RPMI7951 (cell line): ENCODE measurements around the gene OASL. TPM values are rescaled to one million over a fixed set of nuclear protein-coding genes. Genes with fewer than 3 reads are reported as not detected.

ENCODE experiments used
- DNase-seq: peaks from one replicate; pipeline ENCODE4 v3.0.0-alpha.2; 2012; ENCODE audit warnings: low read depth
- total RNA-seq: library from RNA; depleted of rRNA; stranded (reverse); fragments of >200 nt; shearing (Covaris generic); gene quantifications from 2 replicates; pipeline ENCODE4 v1.2.3, GENCODE V29; 2014

The OASL gene
- total RNA-seq, 1 experiment from 2014 or later = 2.9 TPM

GRCh38 chr12:120991965-120992364 lies 47.1 kb downstream of the OASL start:
- DNase-seq = no peak

DNA sequence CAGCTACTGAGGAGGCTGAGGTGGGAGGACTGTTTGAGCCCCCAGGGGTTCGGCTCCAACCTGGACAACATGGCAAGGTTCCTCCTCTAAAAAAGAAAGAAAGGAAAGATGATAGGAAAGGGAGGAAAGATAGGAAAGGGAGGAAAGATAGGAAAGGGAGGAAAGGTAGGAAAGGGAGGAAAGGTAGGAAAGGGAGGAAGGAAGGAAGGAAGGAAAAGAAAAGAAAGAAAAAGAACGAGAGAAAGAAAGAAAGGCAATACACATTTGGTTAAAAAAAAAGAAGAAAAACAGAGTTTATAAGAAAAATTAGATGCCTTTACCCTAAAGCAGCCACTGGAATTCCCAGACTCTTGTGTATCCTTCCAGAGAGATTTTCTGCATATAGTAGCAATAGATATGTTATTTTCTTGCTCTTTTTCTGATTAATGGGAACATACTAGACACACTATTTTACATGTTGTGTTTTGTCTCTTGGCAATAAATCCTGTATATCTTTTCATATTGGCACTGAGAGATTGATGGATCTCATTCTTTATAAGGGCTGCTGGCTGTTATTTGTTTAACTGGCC lies 48.5 kb downstream of the OASL start:
- DNase-seq = no peak

- no peak for DNase-seq
Measured at GRCh38 chr12:120989687-120990086, 49.4 kb downstream of the OASL start.

- DNase-seq = no peak
Measured at GRCh38 chr12:120988658-120989057, 50.4 kb downstream of the OASL start.

GRCh38 chr12:120988234-120988633 lies 50.8 kb downstream of the OASL start:
- no peak for DNase-seq

- no peak for DNase-seq
Measured at GRCh38 chr12:120984351-120984898, 54.6 kb downstream of the OASL start.

- no peak for DNase-seq
Measured at GRCh38 chr12:120983759-120984158, 55.3 kb downstream of the OASL start.

- no peak for DNase-seq
Measured at GRCh38 chr12:120982659-120983058, 56.4 kb downstream of the OASL start.

- no peak for DNase-seq
Measured at GRCh38 chr12:120981407-120981941, 57.6 kb downstream of the OASL start.

- no peak for DNase-seq
Measured at GRCh38 chr12:120980800-120981368, 58.2 kb downstream of the OASL start.

- no peak for DNase-seq
Measured at GRCh38 chr12:120979862-120980696, 59.0 kb downstream of the OASL start.

GRCh38 chr12:120979220-120979861 lies 59.7 kb downstream of the OASL start:
- no peak for DNase-seq

DNA sequence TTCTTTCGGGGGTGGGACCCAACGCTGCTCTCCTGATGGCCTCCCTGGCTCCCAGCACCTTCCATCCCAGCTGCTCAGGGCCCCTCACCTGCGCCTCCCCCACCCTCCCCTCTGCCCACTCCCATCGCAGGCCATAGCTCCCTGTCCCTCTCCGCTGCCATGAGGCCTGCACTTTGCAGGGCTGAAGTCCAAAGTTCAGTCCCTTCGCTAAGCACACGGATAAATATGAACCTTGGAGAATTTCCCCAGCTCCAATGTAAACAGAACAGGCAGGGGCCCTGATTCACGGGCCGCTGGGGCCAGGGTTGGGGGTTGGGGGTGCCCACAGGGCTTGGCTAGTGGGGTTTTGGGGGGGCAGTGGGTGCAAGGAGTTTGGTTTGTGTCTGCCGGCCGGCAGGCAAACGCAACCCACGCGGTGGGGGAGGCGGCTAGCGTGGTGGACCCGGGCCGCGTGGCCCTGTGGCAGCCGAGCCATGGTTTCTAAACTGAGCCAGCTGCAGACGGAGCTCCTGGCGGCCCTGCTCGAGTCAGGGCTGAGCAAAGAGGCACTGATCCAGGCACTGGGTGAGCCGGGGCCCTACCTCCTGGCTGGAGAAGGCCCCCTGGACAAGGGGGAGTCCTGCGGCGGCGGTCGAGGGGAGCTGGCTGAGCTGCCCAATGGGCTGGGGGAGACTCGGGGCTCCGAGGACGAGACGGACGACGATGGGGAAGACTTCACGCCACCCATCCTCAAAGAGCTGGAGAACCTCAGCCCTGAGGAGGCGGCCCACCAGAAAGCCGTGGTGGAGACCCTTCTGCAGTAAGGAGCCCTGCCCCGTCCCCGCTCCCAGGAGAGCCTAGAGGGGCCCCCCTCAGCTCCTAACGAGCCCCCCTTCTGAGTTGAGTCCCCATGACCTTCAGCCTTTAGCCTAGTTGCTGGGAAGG lies 60.5 kb downstream of the OASL start, which contains the start of gene HNF1A:
Gene HNF1A, plus strand, starts transcription at position 248 of the 924 bp plus-strand sequence. Its CDS starts 226 bp downstream, at position 474.
- DNase-seq = no peak

DNA sequence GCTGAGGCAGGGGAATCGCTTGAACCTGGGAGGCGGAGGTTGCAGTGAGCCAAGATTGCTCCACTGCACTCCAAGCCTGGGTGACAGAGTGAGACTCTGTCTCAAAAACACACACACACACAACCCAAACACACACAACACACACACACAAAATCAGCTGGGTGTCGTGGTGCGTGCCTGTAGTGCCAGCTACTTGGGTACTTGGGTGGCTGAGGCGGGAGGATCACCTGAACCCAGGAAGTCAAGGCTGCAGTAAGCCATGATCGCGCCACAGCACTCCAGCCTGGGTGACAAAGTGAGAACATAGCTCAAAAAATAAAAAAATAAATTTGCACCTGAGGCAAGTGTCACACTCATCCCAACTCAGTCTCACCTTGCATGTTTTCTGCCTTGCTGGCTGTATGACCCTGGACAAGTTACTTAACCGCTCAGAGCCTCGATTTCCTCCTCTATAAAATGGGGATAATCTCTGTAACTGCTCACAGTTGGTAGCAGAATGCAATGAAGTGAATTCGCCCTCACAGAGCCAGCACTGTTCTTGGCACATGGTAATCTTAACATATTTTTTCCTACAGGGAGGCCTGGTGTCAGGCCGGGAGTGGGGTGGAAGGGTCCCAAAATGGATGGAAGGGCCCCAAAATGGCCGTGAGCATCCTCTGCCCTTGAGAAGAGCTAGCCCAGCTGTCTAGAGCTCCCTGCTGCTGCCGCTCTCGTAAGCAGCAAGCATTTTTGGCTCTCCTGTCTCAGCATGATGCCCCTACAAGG lies 61.3 kb downstream of the OASL start:
- no peak for DNase-seq

GRCh38 chr12:120972870-120973543 lies 66.0 kb downstream of the OASL start:
- DNase-seq = no peak

DNA sequence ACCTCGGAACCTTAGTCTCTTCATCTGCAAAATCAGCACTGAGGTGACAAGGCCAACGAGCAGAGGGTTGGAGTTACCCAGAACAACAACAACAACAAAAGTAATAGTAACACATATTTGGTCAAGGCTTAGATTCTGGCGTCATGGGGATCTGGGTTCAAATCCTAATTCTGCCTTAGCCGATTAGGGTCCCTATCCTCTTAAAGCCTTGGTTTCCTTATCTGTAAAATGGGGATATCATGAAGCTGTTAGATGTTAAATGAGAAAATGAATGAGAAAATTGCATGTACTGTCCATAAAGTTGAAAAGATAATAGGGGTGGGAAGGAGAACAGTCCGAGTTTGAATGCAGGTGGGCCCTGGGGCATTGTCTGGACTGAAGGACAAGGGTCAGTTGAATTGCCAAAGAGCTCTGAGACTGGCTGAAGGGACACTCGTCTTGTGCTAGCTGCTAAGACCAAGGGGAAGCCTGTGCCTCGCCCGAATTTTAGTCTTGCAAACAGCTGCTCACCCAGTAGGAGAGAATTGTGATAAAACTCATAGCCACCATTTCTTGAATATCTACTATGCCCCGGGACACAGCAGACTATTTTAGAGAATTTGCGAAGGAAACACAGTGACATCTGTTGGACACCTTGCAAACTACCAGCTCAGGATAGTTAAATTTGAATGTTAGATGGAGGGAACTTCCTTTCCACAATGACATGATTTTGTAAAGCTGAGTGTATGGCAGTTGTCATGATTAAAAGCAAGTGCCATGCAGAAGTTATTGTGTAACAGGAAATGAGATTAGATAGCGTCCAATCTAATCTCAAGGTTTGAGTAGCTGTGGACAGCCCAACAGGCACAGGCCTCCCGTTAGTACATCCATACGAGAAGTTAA lies 67.5 kb downstream of the OASL start:
- peak; percentile 51 for DNase-seq

- DNase-seq = no peak
Measured at GRCh38 chr12:120970310-120970709, 68.7 kb downstream of the OASL start.
